HepG2 (cell line): ENCODE results near the gene PACS1. TPM values are rescaled to one million over a fixed set of nuclear protein-coding genes. Genes with fewer than 3 reads are reported as not detected.

Source experiments
- ATAC-seq: fragments of 200-7000 bp; cut with Tn5 transposase; 3 replicates; pipeline ENCODE4 v1.9.1; 2020; ENCODE audit warnings: mild to moderate bottlenecking, moderate library complexity
- BruUV-seq: library from RNA; stranded (reverse); fragments of 400-500 nt; replicated peaks from 2 replicates; lab custom pipeline; 2021; lab: Mats Ljungman, UMichigan
- CTCF ChIA-PET: fragments of 300-600 bp; formaldehyde crosslinking; extraction: SDS; loops from one replicate; lab custom pipeline; 2021; ENCODE audit warnings: low total read pairs, inconsistent platforms, low intra/inter-chr PET ratio; lab: Yijun Ruan, JAX
- POLR2A ChIA-PET: fragments of 350-600 bp; sonication (Branson Sonifier 250); formaldehyde crosslinking; loops from one replicate; lab custom pipeline; 2020; ENCODE audit warnings: antibody characterized with exemption, inconsistent platforms; lab: Yijun Ruan, JAX
- DNase-seq: peaks from one replicate; pipeline ENCODE4 v3.0.0-alpha.2; 2015; ENCODE audit warnings: low spot score
- FAIRE-seq: peaks from 3 replicates; lab custom pipeline; 2011; peaks lifted over from hg19 to GRCh38; lab: Jason Lieb, UNC
- H2AFZ ChIP-seq: one replicate; pipeline ENCODE4 v1.6.1; 2011; ENCODE audit warnings: low read length, inconsistent platforms
- H3K27ac ChIP-seq: fragments of 300-600 bp; 3 replicates; pipeline ENCODE4 v1.8.0; 2011; ENCODE audit warnings: mixed run types, mild to moderate bottlenecking, mixed read lengths, low read length, inconsistent platforms; ENCODE audit not compliant: insufficient read depth; ENCODE audit errors: extremely low read length
- H3K27me3 ChIP-seq, 2 experiments: fragments of 200-600 bp in 1 of 2; 2 replicates in 1 of 2; 3 replicates in 1 of 2; pipeline versions ENCODE4 v1.6.0 to v1.8.0; 2011; ENCODE audit warnings: low read length in 2 of 2, mild to moderate bottlenecking in 2 of 2, moderate library complexity in 2 of 2, inconsistent platforms in 1 of 2; ENCODE audit not compliant: insufficient read depth in 2 of 2, control insufficient read depth in 1 of 2
- H3K36me3 ChIP-seq, 2 experiments: fragments of 200-600 bp in 1 of 2; replicated peaks in 1 of 2; 2 replicates in 1 of 2; 3 replicates in 1 of 2; pipeline versions ENCODE4 v1.5.1 to v1.8.0; 2011; ENCODE audit warnings: low read length in 2 of 2, inconsistent platforms in 1 of 2; ENCODE audit not compliant: insufficient read depth in 2 of 2, control insufficient read depth in 1 of 2
- H3K4me1 ChIP-seq: 2 replicates; pipeline ENCODE4 v1.5.1; 2012; ENCODE audit warnings: low read length, inconsistent platforms; ENCODE audit not compliant: insufficient read depth
- H3K4me2 ChIP-seq: 2 replicates; pipeline ENCODE4 v1.6.0; 2011; ENCODE audit warnings: low read depth, low read length, inconsistent platforms
- H3K4me3 ChIP-seq, 3 experiments: fragments of 200-600 bp in 1 of 3; sonication (generic), shearing (Covaris generic) in 1 of 3; replicated peaks in 1 of 3; 2 replicates each; pipeline ENCODE4 v1.5.1; 2011 to 2016; ENCODE audit warnings: low read length in 3 of 3, inconsistent platforms in 2 of 3, low read depth in 2 of 3, mild to moderate bottlenecking in 2 of 3, control low read depth in 1 of 3, mixed read lengths in 1 of 3; ENCODE audit not compliant: insufficient read depth in 1 of 3
- H3K79me2 ChIP-seq: one replicate; pipeline ENCODE4 v1.6.1; 2011; ENCODE audit warnings: low read length, inconsistent platforms; ENCODE audit not compliant: insufficient read depth
- H3K9ac ChIP-seq: 2 replicates; pipeline ENCODE4 v1.6.0; 2011; ENCODE audit warnings: mild to moderate bottlenecking, low read depth, low read length, inconsistent platforms; ENCODE audit not compliant: insufficient read depth
- H3K9me3 ChIP-seq: 2 replicates; pipeline ENCODE4 v1.5.1; 2012; ENCODE audit warnings: mild to moderate bottlenecking, low read length
- H4K20me1 ChIP-seq: 2 replicates; pipeline ENCODE4 v1.6.0; 2011; ENCODE audit warnings: inconsistent platforms, mild to moderate bottlenecking, low read length, moderate library complexity; ENCODE audit not compliant: insufficient read depth
- CBFB ChIP-seq: sonication (generic); formaldehyde crosslinking; IDR thresholded peaks from 2 replicates; pipeline ENCODE4 v1.4.0; 2020; ENCODE audit warnings: missing genetic modification reagents
- MAZ ChIP-seq, 2 experiments: sonication (generic) in 1 of 2; formaldehyde crosslinking in 1 of 2; IDR thresholded peaks; 2 replicates each; pipeline versions ENCODE4 v1.5.0 to v1.6.1; 2012 to 2020; ENCODE audit warnings: low read depth in 2 of 2, mild to moderate bottlenecking in 2 of 2, borderline replicate concordance in 1 of 2, improper control_type of control experiment in 1 of 2, low read length in 1 of 2, missing genetic modification reagents in 1 of 2, moderate library complexity in 1 of 2
- NFYC ChIP-seq: IDR thresholded peaks from 2 replicates; pipeline ENCODE4 v1.6.1; 2016; ENCODE audit warnings: missing genetic modification reagents, missing compliant biosample characterization
- ZKSCAN5 ChIP-seq: sonication (generic); formaldehyde crosslinking; IDR thresholded peaks from 2 replicates; pipeline ENCODE4 v1.5.1; 2020; ENCODE audit warnings: mild to moderate bottlenecking, missing genetic modification reagents
- ZNF468 ChIP-seq: sonication (generic); formaldehyde crosslinking; IDR thresholded peaks from 2 replicates; pipeline ENCODE4 v1.8.0; 2022; ENCODE audit warnings: mild to moderate bottlenecking, moderate library complexity, missing genetic modification reagents
- WGBS: methylation state at CpG from one replicate; pipeline ENCODE4 v1.1.6; 2017; ENCODE audit warnings: low lambda C conversion rate; 5-methylcytosine and 5-hydroxymethylcytosine counted together
- in situ Hi-C: cut with HindIII; loops from 2 replicates; pipeline ENCODE4 v1.10.0; 2017; ENCODE audit warnings: low pct_unique_long_range_greater_than_20kb; ENCODE audit not compliant: extremely low pct_ligation_motif_present
- intact Hi-C: fragments of 100-400 bp; cut with micrococcal nuclease; formaldehyde crosslinking; loops from one replicate; pipeline ENCODE4 v1.10.0; 2022; ENCODE audit not compliant: unreplicated experiment
- polyA plus RNA-seq, 8 experiments: library from polyadenylated mRNA; depleted of rRNA in 3 of 8; stranded (reverse) in 7 of 8; unstranded in 1 of 8; fragments of >200 nt; fragmentation: Illumina TruSeq in 4 of 8; extraction: Trizol in 4 of 8; gene quantifications; 2 replicates each; pipeline versions ENCODE4 v1.2.1 to v1.2.3, GENCODE V29; 2011 to 2016; ENCODE audit warnings: low read depth in 4 of 8, missing spikeins in 1 of 8, mixed read lengths in 1 of 8; ENCODE audit not compliant: insufficient read depth in 1 of 8
- total RNA-seq, 5 experiments: library from RNA; depleted of rRNA; stranded (reverse); fragments of >200 nt; fragmentation: Illumina TruSeq; extraction: Trizol; gene quantifications; 2 replicates each; pipeline ENCODE4 v1.2.3, GENCODE V29; 2016; ENCODE audit warnings: low read depth in 1 of 5
- TF ChIP-seq, protein P1 (sequence below): sonication (generic); formaldehyde crosslinking; IDR thresholded peaks from 2 replicates; pipeline ENCODE4 v1.5.0; 2020; ENCODE audit warnings: mild to moderate bottlenecking, missing genetic modification reagents, borderline replicate concordance
- TF ChIP-seq, protein P2 (sequence below): sonication (generic); formaldehyde crosslinking; IDR thresholded peaks from 2 replicates; pipeline ENCODE4 v1.4.0; 2020; ENCODE audit warnings: missing genetic modification reagents

Gene PACS1
- total and polyA plus RNA-seq, 2 of the 13 experiments (the other 11 are each of a cell fraction or from before 2014, with no cell fraction given): 7.6 to 8.6 TPM

DNA sequence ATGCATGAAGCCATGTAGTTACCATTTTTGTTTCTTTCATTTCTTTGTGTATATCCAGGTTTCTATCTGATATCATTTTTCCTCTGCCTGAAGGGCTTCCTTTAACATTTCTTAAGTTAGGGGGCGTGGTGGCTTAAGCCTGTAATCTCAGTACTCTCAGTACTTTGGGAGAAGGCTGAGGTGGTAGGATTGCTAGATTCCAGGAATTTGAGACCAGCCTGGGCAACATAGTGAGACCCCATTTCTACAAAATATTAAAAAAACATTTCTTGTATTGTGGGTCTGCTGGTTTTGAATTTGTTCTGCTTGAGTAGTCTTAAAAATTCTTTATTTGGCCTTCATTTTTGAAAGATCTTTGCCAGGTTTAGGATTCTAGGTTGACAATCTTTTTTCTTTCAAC lies 5.5 kb upstream of the PACS1 start:
- no TSS peak for BruUV-seq
- WGBS: 100% methylated on average over 1 of the region's 1 CpG
- H3K9ac ChIP-seq: no peak overlapping the region
- ChIA-PET POLR2A (no interaction called here), CTCF (no interaction called here)
- no peaks in the 10 kb centered on the region for H3K9me3 ChIP-seq
- H3K27me3 ChIP-seq: no peaks in the 10 kb centered on the region
- FAIRE-seq: no peak
- no peak for DNase-seq
- no peaks in the 10 kb centered on the region for H4K20me1 ChIP-seq
- in situ Hi-C loops (no loop called here), intact Hi-C loops (no loop called here)
- ATAC-seq: no peak
- H3K4me3 ChIP-seq: no peak overlapping the region
- H2AFZ ChIP-seq: no peak overlapping the region
- no peak overlapping the region for H3K27ac ChIP-seq
- H3K4me2 ChIP-seq: no peak overlapping the region
- H3K4me1 ChIP-seq: peaks cover 34% of the 10 kb centered on the region
- TF ChIP-seq CBFB (no peak), ZKSCAN5 (no peak), NFYC (CRISPR knock-in tag) (no peak), ZNF468 (CRISPR knock-in tag) (no peak), MAZ (IDR thresholded peaks at IDR 0.05; ENCODE audit: borderline replicate concordance, low read depth, low read length) (no peak), MAZ (CRISPR knock-in tag; IDR thresholded peaks at IDR 0.05; ENCODE audit: low read depth) (no peak)
- TF ChIP-seq, protein P1, sequence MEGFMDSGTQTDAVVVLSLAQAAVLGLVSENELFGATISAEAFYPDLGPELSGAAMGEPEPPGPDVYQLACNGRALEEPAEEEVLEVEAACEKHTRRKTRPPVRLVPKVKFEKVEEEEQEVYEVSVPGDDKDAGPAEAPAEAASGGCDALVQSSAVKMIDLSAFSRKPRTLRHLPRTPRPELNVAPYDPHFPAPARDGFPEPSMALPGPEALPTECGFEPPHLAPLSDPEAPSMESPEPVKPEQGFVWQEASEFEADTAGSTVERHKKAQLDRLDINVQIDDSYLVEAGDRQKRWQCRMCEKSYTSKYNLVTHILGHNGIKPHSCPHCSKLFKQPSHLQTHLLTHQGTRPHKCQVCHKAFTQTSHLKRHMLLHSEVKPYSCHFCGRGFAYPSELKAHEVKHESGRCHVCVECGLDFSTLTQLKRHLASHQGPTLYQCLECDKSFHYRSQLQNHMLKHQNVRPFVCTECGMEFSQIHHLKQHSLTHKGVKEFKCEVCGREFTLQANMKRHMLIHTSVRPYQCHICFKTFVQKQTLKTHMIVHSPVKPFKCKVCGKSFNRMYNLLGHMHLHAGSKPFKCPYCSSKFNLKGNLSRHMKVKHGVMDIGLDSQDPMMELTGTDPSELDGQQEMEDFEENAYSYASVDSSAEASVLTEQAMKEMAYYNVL (CRISPR knock-in tag): no peak
- TF ChIP-seq, protein P2, sequence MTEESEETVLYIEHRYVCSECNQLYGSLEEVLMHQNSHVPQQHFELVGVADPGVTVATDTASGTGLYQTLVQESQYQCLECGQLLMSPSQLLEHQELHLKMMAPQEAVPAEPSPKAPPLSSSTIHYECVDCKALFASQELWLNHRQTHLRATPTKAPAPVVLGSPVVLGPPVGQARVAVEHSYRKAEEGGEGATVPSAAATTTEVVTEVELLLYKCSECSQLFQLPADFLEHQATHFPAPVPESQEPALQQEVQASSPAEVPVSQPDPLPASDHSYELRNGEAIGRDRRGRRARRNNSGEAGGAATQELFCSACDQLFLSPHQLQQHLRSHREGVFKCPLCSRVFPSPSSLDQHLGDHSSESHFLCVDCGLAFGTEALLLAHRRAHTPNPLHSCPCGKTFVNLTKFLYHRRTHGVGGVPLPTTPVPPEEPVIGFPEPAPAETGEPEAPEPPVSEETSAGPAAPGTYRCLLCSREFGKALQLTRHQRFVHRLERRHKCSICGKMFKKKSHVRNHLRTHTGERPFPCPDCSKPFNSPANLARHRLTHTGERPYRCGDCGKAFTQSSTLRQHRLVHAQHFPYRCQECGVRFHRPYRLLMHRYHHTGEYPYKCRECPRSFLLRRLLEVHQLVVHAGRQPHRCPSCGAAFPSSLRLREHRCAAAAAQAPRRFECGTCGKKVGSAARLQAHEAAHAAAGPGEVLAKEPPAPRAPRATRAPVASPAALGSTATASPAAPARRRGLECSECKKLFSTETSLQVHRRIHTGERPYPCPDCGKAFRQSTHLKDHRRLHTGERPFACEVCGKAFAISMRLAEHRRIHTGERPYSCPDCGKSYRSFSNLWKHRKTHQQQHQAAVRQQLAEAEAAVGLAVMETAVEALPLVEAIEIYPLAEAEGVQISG: no peak
- H3K79me2 ChIP-seq: peaks cover 2% of the 10 kb centered on the region
- peaks cover 32 to 84% of the 10 kb centered on the region in 2 experiments for H3K36me3 ChIP-seq
